ENCODE data around the gene MRGPRF.

MRGPRF gene

GRCh38 chr11:69050592-69051380, 37.7 kb upstream of the MRGPRF start:
- no peak for DNase-seq (ENCODE audit: low spot score)

GRCh38 chr11:69049490-69049867, 36.4 kb upstream of the MRGPRF start:
- DNase-seq (ENCODE audit: low spot score): no peak

GRCh38 chr11:69048694-69049489, 35.8 kb upstream of the MRGPRF start, which contains the start of gene TPCN2:
TSS of gene TPCN2 (plus strand) at chr11:69048932. CDS start at chr11:69048998, 66 bp downstream.
- peak; percentile 95 for DNase-seq (ENCODE audit: low spot score)

GRCh38 chr11:69048031-69048693, 35.1 kb upstream of the MRGPRF start:
- no peak for DNase-seq (ENCODE audit: low spot score)

- peak; percentile 68 for DNase-seq (ENCODE audit: low spot score)
These were observed 31.3 kb upstream of the MRGPRF start for GRCh38 chr11:69044111-69045013.

GRCh38 chr11:69041516-69041915, 28.5 kb upstream of the MRGPRF start:
- no peak for DNase-seq (ENCODE audit: low spot score)

- DNase-seq (ENCODE audit: low spot score): no peak
These were observed 27.7 kb upstream of the MRGPRF start for GRCh38 chr11:69040581-69041260.

- DNase-seq (ENCODE audit: low spot score): no peak
These were observed 27.0 kb upstream of the MRGPRF start for GRCh38 chr11:69040051-69040450.

GRCh38 chr11:69039501-69039900, 26.5 kb upstream of the MRGPRF start:
- DNase-seq (ENCODE audit: low spot score): no peak

- no peak for DNase-seq (ENCODE audit: low spot score)
These were observed 24.5 kb upstream of the MRGPRF start for GRCh38 chr11:69037544-69037943.

- no peak for DNase-seq (ENCODE audit: low spot score)
These were observed 24.0 kb upstream of the MRGPRF start for GRCh38 chr11:69037074-69037473.

GRCh38 chr11:69035946-69036340, 22.9 kb upstream of the MRGPRF start:
- no peak for DNase-seq (ENCODE audit: low spot score)

- no peak for DNase-seq (ENCODE audit: low spot score)
These were observed 22.3 kb upstream of the MRGPRF start for GRCh38 chr11:69035150-69035945.

- no peak for DNase-seq (ENCODE audit: low spot score)
These were observed 21.2 kb upstream of the MRGPRF start for GRCh38 chr11:69034123-69034867.

GRCh38 chr11:69033431-69033830, 20.4 kb upstream of the MRGPRF start:
- no peak for DNase-seq (ENCODE audit: low spot score)

- DNase-seq (ENCODE audit: low spot score): no peak
These were observed 19.8 kb upstream of the MRGPRF start for GRCh38 chr11:69032833-69033232.

- DNase-seq (ENCODE audit: low spot score): no peak
These were observed 17.3 kb upstream of the MRGPRF start for GRCh38 chr11:69030301-69030700.

- no peak for DNase-seq (ENCODE audit: low spot score)
These were observed 14.8 kb upstream of the MRGPRF start for GRCh38 chr11:69027704-69028372.

- no peak for DNase-seq (ENCODE audit: low spot score)
These were observed 11.5 kb upstream of the MRGPRF start for GRCh38 chr11:69024509-69024908.
